HG02642 (cell line): ENCODE data around the gene STK11.

Experiments
- ATAC-seq: cut with Tn5 transposase; IDR thresholded peaks from one replicate; pipeline ENCODE4 v1.9.1; 2021; ENCODE audit warnings: mild to moderate bottlenecking; ENCODE audit not compliant: unreplicated experiment, poor library complexity

STK11 gene

DNA sequence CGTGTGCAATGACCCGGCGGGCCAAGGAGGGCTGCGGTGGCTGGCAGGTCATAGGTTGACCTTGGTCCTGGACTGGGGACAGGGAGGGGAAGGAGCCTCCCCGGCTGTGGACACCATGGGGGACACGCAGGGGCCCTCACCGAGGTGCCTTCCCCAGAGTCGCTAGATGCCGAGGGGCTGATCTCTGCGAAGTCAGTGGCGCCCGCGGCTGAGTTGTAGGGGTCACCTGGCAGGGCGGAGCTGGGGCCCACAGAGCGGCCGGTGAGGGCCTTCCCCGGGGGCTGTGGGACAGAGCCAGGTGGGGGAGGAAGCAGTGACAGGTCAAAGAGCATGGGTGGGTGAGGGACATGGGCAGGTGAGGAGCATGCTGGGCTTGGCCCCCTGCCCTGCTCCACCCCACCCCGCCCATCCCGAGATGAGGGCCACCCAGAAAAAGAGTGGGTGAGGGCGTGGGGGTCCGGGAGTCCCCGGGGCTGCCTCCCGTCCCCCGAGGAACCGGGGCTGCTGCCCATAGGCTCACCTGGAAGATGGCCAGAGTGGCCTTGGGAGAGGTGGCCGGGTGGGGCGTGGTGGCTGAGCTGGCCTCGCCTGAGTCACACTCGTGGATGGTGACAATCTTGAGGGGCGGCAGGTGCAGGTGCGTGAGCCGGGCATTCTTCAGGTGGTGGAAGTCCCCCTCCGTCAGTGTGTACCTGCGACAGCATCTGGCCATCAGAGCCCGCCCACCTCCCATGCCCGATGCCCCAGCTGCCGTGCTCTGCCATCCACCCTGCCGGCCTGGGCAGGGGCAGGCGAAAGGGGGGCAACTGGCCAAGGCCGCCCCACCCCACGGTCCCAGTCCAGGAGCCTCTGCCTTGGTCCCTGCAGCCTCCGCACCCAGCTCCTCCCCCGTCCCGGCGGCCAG, 28.7 kb downstream of the STK11 start:
- ATAC-seq, result no peak

DNA sequence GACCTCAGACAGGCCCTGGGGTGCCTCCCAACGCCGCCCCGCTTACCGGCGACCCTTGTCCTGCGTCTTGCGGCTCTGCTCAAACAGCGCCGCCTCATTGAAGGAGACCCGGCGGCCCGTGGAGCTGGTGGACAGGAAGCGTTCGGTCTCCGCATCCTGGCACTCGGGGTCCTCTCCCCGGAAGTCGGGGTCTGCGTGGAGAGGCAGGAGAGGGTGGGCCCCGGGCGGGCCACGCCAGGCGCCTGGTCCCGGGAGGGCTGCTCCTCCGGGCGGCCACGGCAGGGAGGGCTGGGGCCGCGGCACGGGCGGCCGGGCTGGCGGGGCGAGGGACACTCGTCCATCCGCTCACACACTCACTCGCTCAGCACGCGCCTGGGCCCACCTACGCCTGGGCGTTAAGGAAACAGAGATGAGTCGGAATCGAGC, 29.4 kb downstream of the STK11 start:
- no peak for ATAC-seq

DNA sequence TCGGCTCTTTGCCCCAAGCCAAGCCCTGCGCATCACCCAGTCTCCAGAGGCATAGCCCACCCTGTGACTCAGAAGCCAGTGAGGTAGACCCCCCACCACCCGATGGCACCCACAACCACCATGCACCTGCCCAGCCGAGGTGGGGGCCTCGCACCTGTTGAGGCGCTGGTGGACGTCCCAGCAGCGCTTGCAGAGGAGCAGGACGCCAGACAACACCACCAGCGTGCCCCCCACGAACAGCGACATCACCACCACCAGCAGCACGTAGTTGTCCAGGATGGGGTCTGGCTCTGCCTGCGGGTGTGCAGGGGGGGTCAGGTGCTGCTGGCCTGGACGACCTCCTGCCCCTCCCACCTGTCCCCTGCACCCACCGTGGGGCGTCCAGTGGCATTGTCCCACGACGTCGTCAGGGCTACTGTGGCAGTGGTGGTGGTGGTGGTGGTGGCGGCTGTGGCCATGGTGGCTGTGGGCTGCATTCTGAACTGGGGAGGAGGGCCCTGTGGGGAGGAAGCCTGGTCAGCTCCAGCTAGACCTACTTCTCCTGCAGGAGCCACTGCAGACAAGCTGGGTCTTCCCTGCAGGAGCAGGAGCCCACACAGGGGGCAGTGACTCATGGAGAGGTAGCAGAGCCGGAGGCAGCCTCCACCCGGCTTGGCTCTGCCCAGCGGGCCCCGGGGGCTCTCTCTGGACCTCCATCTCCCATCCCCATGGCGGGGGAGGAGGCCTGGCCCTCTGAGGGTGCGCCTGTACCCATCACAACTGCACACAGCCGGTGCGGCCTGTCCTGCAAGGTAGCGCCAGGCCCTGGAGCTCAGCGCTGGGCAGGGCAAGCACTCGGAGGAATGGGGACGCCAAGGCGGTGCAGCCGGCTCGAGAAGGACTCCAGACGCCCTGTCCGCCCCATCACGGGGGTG, 30.3 kb downstream of the STK11 start:
- ATAC-seq, result no peak

DNA sequence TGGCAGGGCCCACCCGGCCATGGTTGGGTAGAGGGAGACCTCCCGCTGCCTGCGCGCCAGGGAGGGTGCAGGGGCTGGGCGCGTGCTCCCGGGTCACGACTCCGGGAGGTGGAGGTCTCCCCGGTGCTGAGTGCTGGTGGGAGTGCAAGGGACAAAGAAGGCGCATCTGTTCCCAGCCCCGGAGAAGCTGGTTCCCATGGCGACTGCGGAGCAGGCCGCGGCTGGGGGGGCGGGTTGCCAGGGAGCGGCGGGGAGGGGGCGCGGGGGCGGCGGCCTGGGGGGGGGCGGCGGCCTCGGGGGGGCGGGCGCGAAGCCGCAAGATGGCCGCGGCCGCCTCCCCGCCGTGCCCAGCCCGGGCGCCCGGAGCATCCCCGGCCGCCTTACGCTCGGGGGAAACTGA, 31.0 kb downstream of the STK11 start:
- no peak for ATAC-seq

DNA sequence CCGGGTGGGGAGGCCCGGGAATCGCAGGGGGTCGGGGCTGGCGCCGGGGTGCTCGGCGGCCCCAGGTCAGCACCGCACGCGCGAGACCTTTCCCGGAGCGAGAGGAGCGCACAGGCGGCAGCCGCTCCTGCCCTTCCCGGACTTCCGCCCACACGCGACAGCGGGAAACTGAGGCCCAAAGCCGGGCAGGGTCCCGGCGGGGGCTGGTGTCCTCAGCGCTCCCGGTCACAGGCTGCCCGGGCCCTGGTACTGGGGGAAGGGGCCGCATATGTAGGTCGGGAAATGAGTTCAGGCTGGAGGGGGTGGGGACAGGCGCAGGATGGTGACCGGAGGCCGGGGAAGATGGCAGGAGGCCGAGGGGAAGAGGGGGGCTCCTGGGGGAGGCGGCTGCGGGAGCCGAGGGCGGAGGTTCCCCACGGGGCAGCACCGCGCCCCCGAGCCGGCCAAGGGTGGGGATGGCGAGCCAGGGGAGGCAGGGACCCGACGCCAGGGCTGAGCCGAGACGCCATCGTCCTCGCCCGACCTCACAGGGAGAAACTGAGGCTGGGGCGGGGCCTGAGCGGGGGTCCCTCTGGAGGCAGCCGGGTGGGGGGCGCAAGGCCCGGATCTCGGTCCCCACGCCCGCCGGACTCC, 31.6 kb downstream of the STK11 start:
- ATAC-seq, result no peak

DNA sequence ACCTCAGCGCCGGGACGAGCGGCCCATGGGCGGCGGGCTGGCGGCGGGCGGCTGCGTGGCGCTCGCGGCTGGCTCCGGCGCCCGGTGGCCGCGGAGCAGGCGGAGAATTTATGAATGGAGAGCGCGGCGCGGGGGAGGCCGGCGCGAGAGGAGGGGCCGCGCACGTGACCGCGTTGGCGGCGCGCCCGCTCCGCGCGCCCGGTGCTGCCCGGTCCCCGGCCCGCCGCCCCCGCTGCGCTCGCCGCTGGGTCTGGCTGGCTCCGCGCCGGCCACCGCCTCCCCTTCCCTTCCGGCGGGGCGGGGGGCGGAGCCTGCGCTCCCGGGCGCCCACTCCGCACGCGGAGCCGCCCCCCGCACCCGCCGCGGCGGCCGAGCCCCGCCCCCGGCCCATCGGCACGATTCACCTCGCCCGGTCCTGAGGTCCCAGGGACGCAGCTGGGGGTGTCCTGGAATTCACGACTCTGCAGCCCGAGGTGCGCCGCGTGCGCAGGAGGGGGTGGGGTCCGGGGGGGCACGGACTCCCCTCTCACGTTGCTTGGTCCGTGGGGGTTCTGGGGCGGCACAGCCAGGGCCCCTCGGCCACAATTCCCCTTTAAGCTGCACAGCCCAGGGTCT, 32.3 kb downstream of the STK11 start, which contains the start of gene CBARP:
TSS of gene CBARP (minus strand) at position 252 of the 615 bp plus-strand sequence. CDS start 1,905 bp downstream, outside the sequence.
- no peak for ATAC-seq

DNA sequence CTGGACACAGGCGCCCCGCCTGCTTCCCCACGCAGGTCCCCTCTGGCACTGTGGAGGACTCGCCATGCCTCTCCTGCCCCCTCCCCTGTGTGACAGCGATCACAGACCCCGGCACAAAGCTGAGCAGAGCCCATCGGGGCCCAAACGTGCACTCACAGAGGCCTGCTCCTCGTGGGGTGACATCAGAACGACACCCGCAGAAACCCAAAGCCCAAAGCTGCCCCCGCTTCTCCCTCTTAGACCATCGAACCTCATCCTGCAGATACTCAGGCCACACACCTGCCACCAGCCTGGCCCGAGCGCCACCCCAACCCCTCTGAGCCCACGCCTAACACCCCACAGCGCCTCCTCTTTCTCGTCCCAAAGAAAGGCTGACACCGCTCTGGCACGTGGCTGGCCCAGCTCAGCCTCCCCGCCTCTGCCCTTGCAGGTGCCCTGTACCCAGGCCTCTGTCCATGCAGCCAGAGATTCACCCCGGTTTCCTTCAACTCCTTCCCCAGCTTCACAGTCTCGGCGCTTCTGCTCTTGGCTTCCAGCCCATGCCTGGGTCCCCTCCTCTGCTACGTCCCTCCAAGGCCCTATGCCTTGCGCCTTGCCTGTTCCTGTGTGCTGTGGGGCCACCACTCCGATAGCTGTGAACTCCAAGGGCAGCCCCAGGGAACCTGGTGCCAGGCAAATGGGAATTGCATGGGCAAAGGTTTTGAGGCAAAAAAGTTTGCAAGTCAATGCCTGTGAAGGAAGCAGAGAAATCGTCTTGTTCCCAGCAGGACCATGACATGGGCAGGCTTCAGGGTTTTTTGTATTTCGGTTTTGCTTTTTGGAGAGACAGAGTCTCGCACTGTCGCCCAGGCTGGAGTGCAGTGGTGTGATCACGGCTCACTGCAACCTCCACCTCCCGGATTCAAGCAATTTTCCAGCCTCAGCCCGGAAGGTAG, 33.1 kb downstream of the STK11 start:
- ATAC-seq, result no peak

DNA sequence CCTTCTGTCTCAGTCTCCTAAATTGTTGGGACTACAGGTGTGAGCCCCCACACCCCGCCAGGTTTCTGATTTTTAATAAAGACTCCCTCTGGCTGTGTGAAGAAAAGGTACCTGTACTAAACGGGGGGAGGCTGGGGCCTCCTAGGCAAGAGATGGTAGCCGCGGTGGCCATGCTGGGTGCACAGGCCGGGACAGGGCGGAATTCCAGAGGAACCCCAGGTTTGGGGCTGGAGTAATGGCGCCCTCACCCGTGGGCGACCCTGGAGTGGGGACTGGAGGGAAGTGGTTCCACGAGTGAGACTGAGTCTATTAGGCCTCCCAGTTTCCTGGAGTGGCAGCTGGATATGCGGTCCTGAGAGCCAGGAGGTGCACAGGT, 33.8 kb downstream of the STK11 start:
- no peak for ATAC-seq

DNA sequence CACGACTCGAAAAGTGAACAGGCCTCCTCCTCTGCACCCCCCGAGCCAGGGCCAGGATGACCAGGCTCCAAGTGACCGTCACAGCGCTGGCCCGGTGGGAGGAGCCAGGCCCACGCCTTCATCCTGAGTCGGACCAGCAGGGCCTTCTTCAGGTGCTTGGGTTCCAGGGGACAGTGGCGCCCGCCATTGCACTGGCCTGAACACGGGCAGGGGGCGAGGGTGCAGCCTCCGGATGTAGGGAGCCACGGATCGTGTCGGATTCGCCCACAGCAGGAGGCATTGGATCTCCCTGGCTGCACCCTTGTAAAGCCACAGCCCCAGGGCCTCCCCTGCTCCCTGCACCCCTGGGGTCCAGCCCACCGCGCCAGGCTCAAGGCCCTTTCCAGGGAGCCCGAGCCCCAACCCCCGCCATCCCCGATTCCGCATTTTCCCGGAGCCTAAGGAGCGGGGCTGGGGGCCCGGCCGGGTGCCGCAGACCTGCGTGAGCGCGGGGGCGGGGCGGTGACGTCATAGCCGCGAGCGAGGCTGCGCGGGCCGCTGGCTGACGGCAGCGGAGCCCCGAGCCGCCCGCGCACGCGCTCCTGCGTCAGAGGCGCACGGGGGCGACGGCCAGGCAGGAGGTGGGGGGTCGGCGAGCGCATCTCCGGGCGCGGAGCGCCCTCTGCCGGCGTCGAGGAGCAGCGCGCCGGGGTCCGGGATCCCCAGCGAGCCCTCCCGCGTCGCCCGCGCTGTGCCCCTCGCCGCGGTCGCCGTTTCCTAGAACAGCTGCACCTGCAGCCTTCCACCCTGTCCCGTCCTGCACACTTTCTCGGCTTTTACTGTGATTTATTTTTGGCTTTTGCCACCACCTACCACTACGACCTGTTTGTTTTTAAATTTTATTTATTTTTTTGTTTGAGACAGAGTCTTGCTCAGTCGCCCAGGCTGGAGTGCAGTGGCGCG, 34.5 kb downstream of the STK11 start:
- peak; percentile 43 for ATAC-seq

DNA sequence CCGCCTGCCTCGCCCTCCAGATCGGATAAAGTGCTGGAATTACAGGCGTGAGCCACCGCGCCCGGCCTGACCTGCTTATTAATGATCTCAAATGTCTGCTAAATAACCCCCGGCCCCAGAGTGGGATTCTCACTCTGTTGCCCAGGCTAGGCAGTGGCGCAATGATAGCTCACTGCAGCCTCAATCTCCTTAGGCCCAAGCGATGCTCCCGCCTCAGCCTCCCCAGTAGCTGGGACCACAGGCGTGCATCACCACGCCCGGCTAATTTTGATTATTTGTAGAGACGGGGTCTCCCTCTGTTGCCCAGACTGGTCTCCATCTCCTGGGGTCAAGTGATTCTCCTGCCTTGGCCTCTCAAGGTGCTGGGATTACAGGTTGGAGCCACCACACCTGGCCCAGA, 35.3 kb downstream of the STK11 start:
- no peak for ATAC-seq

DNA sequence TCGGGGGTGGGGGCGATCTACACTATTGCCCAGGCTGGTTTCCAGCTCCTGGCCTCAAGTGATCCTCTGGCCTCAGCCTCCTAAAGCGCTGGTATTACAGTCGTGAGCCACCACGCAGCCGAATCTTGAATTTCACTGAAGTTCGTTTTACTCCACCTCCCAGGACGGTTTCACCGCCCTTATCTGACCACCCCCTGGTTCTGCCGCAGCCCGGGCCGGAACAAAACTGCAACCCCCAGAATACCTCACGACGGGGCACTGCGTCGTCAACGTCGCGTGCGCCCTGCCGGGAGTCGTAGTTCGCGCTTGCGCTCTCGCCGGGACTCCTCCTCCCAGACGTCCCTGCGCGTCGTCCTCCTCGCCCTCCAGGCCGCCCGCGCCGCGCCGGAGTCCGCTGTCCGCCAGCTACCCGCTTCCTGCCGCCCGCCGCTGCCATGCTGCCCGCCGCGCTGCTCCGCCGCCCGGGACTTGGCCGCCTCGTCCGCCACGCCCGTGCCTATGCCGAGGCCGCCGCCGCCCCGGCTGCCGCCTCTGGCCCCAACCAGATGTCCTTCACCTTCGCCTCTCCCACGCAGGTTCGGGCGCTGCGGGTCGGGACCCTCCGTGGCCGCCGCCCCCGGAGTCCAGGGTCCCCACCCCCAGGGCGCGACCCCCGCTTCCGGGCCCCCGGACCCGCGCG, 36.0 kb downstream of the STK11 start, which contains the start of gene ATP5F1D:
TSS of gene ATP5F1D (plus strand) at position 335 of the 679 bp plus-strand sequence. CDS start at position 435, 100 bp downstream.
- peak; percentile 58 for ATAC-seq

DNA sequence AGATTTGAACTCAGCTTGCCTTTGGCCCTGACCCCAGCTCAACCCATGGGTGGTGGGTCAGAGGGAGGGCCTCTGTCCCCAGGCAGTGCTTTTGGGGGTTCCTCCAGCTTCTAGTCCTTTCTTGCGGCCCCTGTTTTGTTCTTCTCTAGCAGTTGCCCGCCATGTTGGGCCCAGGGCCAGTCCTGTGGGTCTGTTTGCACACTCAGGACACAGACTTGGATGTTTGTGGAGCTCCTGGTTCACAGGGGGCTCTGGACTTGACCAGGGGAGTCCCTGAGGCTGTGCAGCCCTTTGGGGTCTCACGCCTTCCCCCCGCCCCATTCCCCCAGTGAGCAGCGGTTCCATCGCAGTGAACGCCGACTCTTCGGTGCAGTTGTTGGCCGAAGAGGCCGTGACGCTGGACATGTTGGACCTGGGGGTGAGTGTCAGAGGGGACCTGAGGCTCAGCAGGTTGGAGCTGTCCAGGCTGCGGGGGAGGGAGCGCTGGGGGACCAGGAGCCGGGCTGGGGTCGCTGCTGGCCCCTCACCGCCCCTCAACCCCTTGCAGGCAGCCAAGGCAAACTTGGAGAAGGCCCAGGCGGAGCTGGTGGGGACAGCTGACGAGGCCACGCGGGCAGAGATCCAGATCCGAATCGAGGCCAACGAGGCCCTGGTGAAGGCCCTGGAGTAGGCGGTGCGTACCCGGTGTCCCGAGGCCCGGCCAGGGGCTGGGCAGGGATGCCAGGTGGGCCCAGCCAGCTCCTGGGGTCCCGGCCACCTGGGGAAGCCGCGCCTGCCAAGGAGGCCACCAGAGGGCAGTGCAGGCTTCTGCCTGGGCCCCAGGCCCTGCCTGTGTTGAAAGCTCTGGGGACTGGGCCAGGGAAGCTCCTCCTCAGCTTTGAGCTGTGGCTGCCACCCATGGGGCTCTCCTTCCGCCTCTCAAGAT, 38.5 kb downstream of the STK11 start:
- ATAC-seq, result no peak

DNA sequence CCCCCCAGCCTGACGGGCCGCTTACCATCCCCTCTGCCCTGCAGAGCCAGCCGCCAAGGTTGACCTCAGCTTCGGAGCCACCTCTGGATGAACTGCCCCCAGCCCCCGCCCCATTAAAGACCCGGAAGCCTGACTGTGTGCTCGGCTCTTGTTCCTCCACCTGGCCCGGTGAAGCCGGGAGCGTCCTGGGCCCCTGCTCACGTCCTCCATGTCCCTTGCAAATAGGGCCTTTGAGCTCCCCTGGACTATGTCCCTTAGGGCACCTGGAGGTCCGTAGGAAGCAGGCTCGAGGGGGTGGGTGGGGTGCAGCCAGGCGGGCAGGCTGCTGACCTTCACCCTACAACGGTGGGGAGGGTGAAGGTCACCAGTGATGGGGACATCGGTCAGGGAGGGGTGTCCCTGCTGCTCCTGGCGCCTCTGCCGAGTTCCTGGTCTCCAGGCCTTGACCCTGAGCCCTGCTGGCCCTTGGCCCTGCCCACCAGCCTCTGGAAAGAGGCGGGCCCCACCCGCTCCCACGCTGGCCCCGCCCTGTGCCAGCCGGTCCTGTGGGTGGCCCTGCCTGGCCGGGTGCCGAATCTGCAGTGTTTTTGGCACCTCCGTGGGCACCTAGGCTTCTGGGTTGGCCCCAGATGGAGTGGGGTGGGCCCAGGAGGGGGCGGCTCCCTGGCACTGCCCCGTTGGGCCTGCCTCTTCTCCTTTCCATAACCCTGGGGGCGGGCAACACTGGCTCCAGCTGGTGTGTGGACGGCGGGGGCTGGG, 39.3 kb downstream of the STK11 start:
- ATAC-seq, result no peak

DNA sequence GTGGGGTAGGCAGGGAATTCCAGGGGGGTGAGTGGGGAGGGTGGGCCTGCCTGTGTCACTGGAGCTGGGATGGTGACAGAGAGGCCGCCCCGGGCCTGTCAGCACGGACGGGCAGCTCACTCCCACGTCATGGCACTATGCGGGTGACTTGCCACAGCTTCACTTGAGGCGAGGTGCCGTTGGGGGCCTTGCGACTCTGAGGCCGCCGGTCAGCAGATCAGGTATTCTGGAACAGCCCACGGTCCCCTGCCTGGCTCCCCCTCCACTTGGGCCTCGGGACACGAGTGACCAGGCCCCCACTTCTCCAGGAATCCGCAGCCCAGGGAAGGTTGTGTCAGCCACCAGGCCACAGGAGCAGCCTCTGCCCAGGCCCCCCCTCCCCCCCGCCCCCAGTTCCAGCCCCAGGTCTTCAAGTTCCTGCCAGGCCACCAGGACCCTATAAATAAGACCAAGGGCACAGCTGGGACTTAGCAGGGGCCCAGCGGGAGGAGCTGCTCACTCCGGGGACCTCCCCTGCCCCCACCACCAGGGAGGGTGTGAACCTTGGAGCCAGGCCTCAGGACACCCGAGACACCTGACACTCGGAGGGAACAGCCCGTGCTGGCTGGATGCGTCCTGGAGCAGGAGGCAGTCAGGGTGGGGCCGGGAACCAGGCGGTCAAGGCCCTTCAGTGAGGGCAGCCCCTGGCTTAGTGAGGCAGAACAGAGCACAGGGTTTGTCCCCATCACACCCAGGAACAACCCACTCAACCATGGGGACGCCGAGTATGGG, 40.1 kb downstream of the STK11 start:
- no peak for ATAC-seq
